Transverse colon (tissue), 4 donors: ENCODE results near the gene SNX25. TPM values are rescaled to one million over a fixed set of nuclear protein-coding genes. Genes with fewer than 3 reads are reported as not detected.

Experiments used
- DNase-seq: peaks from one replicate; pipeline ENCODE4 v3.0.0-alpha.2; 2019
- H3K27ac ChIP-seq, 4 donors: fragments of 200-600 bp; sonication (generic); 2 replicates each; pipeline ENCODE4 v1.5.1; 2016 to 2018; ENCODE audit warnings: inconsistent platforms in 4 of 4
- H3K27me3 ChIP-seq: fragments of 200-600 bp; sonication (generic); 2 replicates; pipeline ENCODE4 v1.5.1; 2017; ENCODE audit warnings: inconsistent platforms
- H3K36me3 ChIP-seq, 4 donors: fragments of 200-600 bp; sonication (generic); 2 replicates each; pipeline ENCODE4 v1.5.1; 2017 to 2019; ENCODE audit warnings: inconsistent platforms in 4 of 4
- H3K4me1 ChIP-seq, 4 donors: fragments of 200-600 bp; sonication (generic); 2 replicates each; pipeline ENCODE4 v1.5.1; 2017 to 2020; ENCODE audit warnings: inconsistent platforms in 4 of 4
- H3K4me3 ChIP-seq, 4 donors: fragments of 200-600 bp; sonication (generic); 1 replicate in 1 of 4; 2 replicates in 3 of 4; pipeline versions ENCODE4 v1.5.1 to v1.6.1; 2017 to 2019; ENCODE audit warnings: inconsistent platforms in 4 of 4
- H3K9me3 ChIP-seq, 2 donors: fragments of 200-600 bp; sonication (generic); 2 replicates each; pipeline ENCODE4 v1.5.1; 2017 to 2019; ENCODE audit warnings: inconsistent platforms in 2 of 2
- EP300 ChIP-seq: sonication (generic); formaldehyde crosslinking; IDR thresholded peaks from one replicate; pipeline ENCODE4 v1.6.1; 2017; ENCODE audit warnings: antibody characterized with exemption, low read depth
- POLR2A ChIP-seq: fragments of 450-650 bp; IDR thresholded peaks from one replicate; pipeline ENCODE4 v1.6.1; 2016; ENCODE audit warnings: antibody characterized with exemption, mild to moderate bottlenecking, moderate library complexity
- POLR2AphosphoS5 ChIP-seq, 3 donors: sonication (generic); formaldehyde crosslinking; IDR thresholded peaks; one replicate each; pipeline ENCODE4 v1.6.1; 2016; ENCODE audit warnings: antibody characterized with exemption in 3 of 3
- WGBS, 2 donors: methylation state at CpG; one replicate each; pipeline ENCODE4 v1.1.5; 2018; ENCODE audit warnings: low coverage in 1 of 2; 5-methylcytosine and 5-hydroxymethylcytosine counted together
- in situ Hi-C, 4 donors: fragments of 200-750 bp; cut with MboI; loops; one replicate each; pipeline versions ENCODE4 v1.15.0 to v1.15.1; 2017; ENCODE audit warnings: low sequenced_read_pairs in 3 of 4, low pct_ligation_motif_present in 1 of 4, low pct_unique_long_range_greater_than_20kb in 1 of 4
- intact Hi-C: fragments of 100-400 bp; cut with DNase I; formaldehyde crosslinking; loops from one replicate; pipeline ENCODE4 v1.15.1; 2023; ENCODE audit warnings: low total_unique reads
- total RNA-seq, 4 donors: library from RNA; depleted of rRNA; stranded (reverse); fragments of >200 nt; gene quantifications; one replicate each; pipeline ENCODE4 v1.1.0, GENCODE V29; 2016
- TF ChIP-seq, protein P1 (sequence below), 5 experiments: fragments of 200-600 bp in 3 of 5; fragments of 450-650 bp in 2 of 5; sonication (generic) in 3 of 5; IDR thresholded peaks; 1 replicate in 2 of 5; 2 replicates in 3 of 5; pipeline ENCODE4 v1.5.1; 2016 to 2017; ENCODE audit warnings: antibody characterized with exemption in 5 of 5, inconsistent platforms in 3 of 5, mild to moderate bottlenecking in 2 of 5, moderate library complexity in 1 of 5

The SNX25 gene
- total RNA-seq, 4 donors from 2014 or later = 17.1 to 68.5 (median 19.5) TPM

DNA sequence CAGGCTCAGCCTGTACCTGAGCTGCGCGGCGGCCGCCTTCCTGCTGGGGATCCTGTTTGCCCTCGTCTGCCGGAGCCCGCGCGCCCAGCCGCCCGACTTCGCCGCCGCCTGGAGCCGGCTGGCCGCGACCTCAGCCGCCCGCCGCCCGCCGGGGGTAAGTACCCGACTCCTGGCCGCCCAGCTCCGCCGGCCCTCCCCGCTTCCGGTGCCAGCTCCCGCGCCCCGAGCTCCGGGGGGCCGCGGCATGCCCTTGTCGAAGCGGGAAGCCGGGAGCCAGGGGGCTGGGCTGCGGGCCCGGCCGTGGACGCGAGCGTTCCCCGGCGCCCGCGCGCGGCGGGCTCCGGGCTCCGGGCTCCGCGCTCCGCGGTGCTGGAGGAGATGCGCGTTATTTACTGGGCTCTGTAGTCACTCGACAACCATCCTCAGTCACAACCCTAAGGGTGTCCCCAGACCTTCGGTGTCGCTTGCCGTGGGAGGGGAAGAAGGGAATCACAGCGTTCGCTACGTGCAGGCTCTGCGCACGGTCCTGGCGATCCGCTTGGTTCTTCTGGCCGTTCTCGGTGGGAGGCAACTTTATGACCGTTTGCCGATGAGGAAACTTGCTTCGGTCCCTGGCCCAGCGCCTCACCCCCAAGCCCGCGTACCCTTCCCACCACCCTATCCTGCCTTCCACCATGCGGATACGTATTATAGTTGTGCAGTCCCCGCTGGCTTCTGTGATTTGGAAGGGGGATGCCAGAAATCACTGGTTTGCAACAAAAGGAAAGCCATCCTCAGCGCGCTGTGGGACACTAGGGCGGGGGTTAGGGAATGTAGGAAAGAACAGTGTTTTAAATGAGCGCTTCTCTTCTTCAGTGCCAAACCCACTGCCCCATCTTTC, 944 bp downstream of the SNX25 start:
- no peaks in the 10 kb centered on the region for H3K27me3 ChIP-seq
- H3K36me3 ChIP-seq = no peaks in the 10 kb centered on the region
- H3K4me1 ChIP-seq = peaks cover 0 to 24% (median 19%) of the 10 kb centered on the region in 4 donors
- intact Hi-C loops (loop anchor here (10.0 kb wide), 1 partner anchor 134 kb away; no protein-coding TSS in a partner anchor), in situ Hi-C loops (loop anchor here in 1 of 4 donors (10.0 kb wide), 1 partner anchor 184 kb away; the partner anchor contains the start of genes ANKRD37 and LRP2BP)
- H3K4me3 ChIP-seq = peak overlapping the region; percentile 63 to 89 (median 76)
- 1% methylated on average over 58 of the region's 84 CpGs; no CpG with 5 or more reads in 1 of the 2 donors for WGBS, 2 donors
- peak; percentile 51 for DNase-seq
- no peaks in the 10 kb centered on the region for H3K9me3 ChIP-seq
- TF ChIP-seq POLR2AphosphoS5 (IDR thresholded peaks at IDR 0.05) = peak; percentile 53 to 73 (median 61)
- TF ChIP-seq POLR2A = peak; percentile 44
- TF ChIP-seq, protein P1, sequence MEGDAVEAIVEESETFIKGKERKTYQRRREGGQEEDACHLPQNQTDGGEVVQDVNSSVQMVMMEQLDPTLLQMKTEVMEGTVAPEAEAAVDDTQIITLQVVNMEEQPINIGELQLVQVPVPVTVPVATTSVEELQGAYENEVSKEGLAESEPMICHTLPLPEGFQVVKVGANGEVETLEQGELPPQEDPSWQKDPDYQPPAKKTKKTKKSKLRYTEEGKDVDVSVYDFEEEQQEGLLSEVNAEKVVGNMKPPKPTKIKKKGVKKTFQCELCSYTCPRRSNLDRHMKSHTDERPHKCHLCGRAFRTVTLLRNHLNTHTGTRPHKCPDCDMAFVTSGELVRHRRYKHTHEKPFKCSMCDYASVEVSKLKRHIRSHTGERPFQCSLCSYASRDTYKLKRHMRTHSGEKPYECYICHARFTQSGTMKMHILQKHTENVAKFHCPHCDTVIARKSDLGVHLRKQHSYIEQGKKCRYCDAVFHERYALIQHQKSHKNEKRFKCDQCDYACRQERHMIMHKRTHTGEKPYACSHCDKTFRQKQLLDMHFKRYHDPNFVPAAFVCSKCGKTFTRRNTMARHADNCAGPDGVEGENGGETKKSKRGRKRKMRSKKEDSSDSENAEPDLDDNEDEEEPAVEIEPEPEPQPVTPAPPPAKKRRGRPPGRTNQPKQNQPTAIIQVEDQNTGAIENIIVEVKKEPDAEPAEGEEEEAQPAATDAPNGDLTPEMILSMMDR (IDR thresholded peaks at IDR 0.05) = no peak
- H3K27ac ChIP-seq = peak overlapping the region; percentile 88 to 95 (median 94)

DNA sequence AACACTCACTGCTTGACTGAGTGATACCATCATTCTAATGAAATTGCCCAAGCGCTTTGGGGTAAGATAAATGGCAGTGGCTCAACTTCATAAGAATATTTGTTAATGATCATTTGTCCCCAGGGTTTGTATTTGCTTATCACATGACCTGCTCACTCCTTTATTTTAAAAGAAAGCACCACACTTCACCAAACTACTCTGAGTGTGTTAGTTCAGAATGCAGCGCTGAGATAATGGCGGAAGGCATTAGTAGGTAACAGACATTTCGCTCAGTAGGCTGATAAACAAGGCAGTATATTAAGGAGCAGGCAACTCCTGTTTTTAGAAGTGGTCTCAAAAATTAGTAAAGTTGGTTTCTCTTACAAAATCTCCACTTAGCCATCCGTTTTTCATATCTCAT, 1.6 kb downstream of the SNX25 start:
- Histone ChIP-seq H3K4me3 (peak overlapping the region in 3 of 4 donors; percentile 73 to 89 (median 80)), H3K9me3 (no peaks in the 10 kb centered on the region), H3K27me3 (no peaks in the 10 kb centered on the region), H3K36me3 (no peaks in the 10 kb centered on the region), H3K4me1 (peaks cover 0 to 24% (median 19%) of the 10 kb centered on the region in 4 donors), H3K27ac (peak overlapping the region; percentile 88 to 95 (median 94))
- no peak for DNase-seq
- intact Hi-C loops (loop anchor here (10.0 kb wide), 1 partner anchor 134 kb away; no protein-coding TSS in a partner anchor), in situ Hi-C loops (loop anchor here in 1 of 4 donors (10.0 kb wide), 1 partner anchor 184 kb away; the partner anchor contains the start of genes ANKRD37 and LRP2BP)
- TF ChIP-seq EP300 (no peak), POLR2AphosphoS5 (IDR thresholded peaks at IDR 0.05) (no peak)
- TF ChIP-seq, protein P1 (IDR thresholded peaks at IDR 0.05) = no peak
- 64 to 69% methylated on average over 5 of the region's 5 CpGs for WGBS, 2 donors

DNA sequence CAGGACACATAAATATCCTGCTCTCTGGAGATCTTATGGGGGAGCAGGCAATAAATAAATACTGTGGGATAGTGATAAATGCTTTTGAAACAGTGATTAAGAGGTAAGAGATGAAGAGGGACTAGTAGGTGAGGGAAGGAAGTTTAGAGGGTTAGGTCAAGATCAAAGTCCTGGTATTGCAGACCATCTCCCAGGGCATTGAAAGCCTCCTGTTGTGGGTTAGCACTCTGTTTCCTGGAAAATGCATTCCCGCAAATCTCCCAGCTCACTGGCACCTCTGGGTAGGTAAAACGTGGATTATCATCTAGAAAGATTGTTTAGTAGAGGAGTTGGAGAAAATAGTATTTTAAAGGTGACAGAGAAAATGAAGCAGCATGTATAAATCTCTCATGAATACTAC, 2.2 kb downstream of the SNX25 start:
- 51 to 60% methylated on average over 2 of the region's 2 CpGs for WGBS, 2 donors
- TF ChIP-seq EP300 (no peak), POLR2AphosphoS5 (IDR thresholded peaks at IDR 0.05) (no peak), POLR2A (no peak)
- TF ChIP-seq, protein P1 (IDR thresholded peaks at IDR 0.05) = no peak
- in situ Hi-C loops (loop anchor here in 1 of 4 donors (10.0 kb wide), 1 partner anchor 183 kb away; the partner anchor contains the start of genes ANKRD37 and LRP2BP), intact Hi-C loops (loop anchor here (10.0 kb wide), 1 partner anchor 133 kb away; no protein-coding TSS in a partner anchor)
- Histone ChIP-seq H3K4me1 (peaks cover 0 to 24% (median 19%) of the 10 kb centered on the region in 4 donors), H3K27me3 (no peaks in the 10 kb centered on the region), H3K4me3 (peak overlapping the region in 1 of 4 donors; percentile 89), H3K9me3 (no peaks in the 10 kb centered on the region), H3K36me3 (no peaks in the 10 kb centered on the region), H3K27ac (peak overlapping the region in 1 of 4 donors; percentile 95)
- DNase-seq = no peak

DNA sequence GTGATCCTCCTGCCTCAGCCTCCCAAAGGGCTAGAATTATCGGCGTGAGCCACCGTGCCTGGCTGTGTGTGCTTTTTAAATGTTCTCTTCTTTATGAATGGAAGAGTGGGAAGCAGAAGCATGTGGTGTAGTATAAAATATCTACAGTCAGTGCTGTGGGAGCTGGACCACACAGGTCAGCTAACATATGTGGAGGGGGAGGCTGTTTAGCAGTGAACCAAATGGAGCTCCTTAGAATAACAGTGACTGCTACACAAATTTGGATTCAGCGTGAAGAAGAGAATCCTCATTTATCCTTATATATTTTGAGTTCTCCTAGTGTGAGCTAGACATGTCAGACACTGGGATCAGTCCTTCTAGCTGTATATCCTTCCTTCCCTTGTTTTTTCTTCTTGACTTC, 3.2 kb downstream of the SNX25 start:
- DNase-seq = no peak

More for the DNA sequence above, 3.2 kb downstream of the SNX25 start:
- WGBS, 2 donors = 82 to 100% methylated on average over 4 of the region's 4 CpGs
- TF ChIP-seq, protein P1 (IDR thresholded peaks at IDR 0.05) = no peak
- TF ChIP-seq POLR2A (no peak), POLR2AphosphoS5 (IDR thresholded peaks at IDR 0.05) (no peak), EP300 (no peak)
- Histone ChIP-seq H3K9me3 (no peaks in the 10 kb centered on the region), H3K27ac (no peak overlapping the region), H3K36me3 (no peaks in the 10 kb centered on the region), H3K4me3 (no peak overlapping the region), H3K4me1 (peaks cover 0 to 24% (median 19%) of the 10 kb centered on the region in 4 donors), H3K27me3 (no peaks in the 10 kb centered on the region)
- in situ Hi-C loops (loop anchor here in 1 of 4 donors (10.0 kb wide), 1 partner anchor 182 kb away; the partner anchor contains the start of genes ANKRD37 and LRP2BP), intact Hi-C loops (loop anchor here (10.0 kb wide), 1 partner anchor 132 kb away; no protein-coding TSS in a partner anchor)
